Astrocyte (in vitro differentiated cells and primary cell): Measurements from ENCODE around the gene SIRPB2. TPM values are rescaled to one million over a fixed set of nuclear protein-coding genes. Genes with fewer than 3 reads are reported as not detected.

Experiments used
- DNase-seq: peaks from one replicate; pipeline ENCODE4 v3.0.0-alpha.2; 2010; ENCODE audit warnings: low read depth
- FAIRE-seq: peaks from 2 replicates; lab custom pipeline; 2011; peaks lifted over from hg19 to GRCh38; lab: Jason Lieb, UNC
- H2AFZ ChIP-seq: 2 replicates; pipeline ENCODE4 v1.6.0; 2012; ENCODE audit warnings: low read depth, low read length, inconsistent platforms
- H3K27ac ChIP-seq: 2 replicates; pipeline ENCODE4 v1.5.1; 2011; ENCODE audit warnings: low read depth, low read length, inconsistent platforms
- H3K27me3 ChIP-seq: 2 replicates; pipeline ENCODE4 v1.6.0; 2011; ENCODE audit warnings: low read length, inconsistent platforms; ENCODE audit not compliant: insufficient read depth
- H3K36me3 ChIP-seq: 2 replicates; pipeline ENCODE4 v1.5.1; 2011; ENCODE audit warnings: low read length, inconsistent platforms; ENCODE audit not compliant: insufficient read depth
- H3K4me1 ChIP-seq: 2 replicates; pipeline ENCODE4 v1.5.1; 2011; ENCODE audit warnings: low read length, inconsistent platforms; ENCODE audit not compliant: insufficient read depth
- H3K4me2 ChIP-seq: 2 replicates; pipeline ENCODE4 v1.6.0; 2012; ENCODE audit warnings: low read length, inconsistent platforms
- H3K4me3 ChIP-seq: 2 replicates; pipeline ENCODE4 v1.5.1; 2011; ENCODE audit warnings: low read depth, mild to moderate bottlenecking, low read length, inconsistent platforms; ENCODE audit not compliant: insufficient read depth
- H3K79me2 ChIP-seq: 2 replicates; pipeline ENCODE4 v1.6.0; 2012; ENCODE audit warnings: mild to moderate bottlenecking, low read length, inconsistent platforms; ENCODE audit not compliant: insufficient read depth
- H3K9ac ChIP-seq: 2 replicates; pipeline ENCODE4 v1.6.0; 2012; ENCODE audit warnings: mild to moderate bottlenecking, low read length, inconsistent platforms
- H3K9me3 ChIP-seq: 2 replicates; pipeline ENCODE4 v1.5.1; 2012; ENCODE audit warnings: low read depth, mild to moderate bottlenecking, low read length, inconsistent platforms; ENCODE audit not compliant: insufficient read depth
- H4K20me1 ChIP-seq: 2 replicates; pipeline ENCODE4 v1.6.0; 2012; ENCODE audit warnings: low read length, inconsistent platforms; ENCODE audit not compliant: insufficient read depth
- H3K27ac Mint-ChIP-seq: one replicate; pipeline ENCODE4 v1.8.0; 2021; ENCODE audit warnings: mild to moderate bottlenecking, mixed read lengths; ENCODE audit not compliant: unreplicated experiment
- H3K27me3 Mint-ChIP-seq: one replicate; pipeline ENCODE4 v1.8.0; 2021; ENCODE audit warnings: low read depth, mixed read lengths; ENCODE audit not compliant: unreplicated experiment
- H3K36me3 Mint-ChIP-seq: one replicate; pipeline ENCODE4 v1.8.0; 2021; ENCODE audit warnings: low read depth, mixed read lengths; ENCODE audit not compliant: unreplicated experiment
- H3K4me1 Mint-ChIP-seq: one replicate; pipeline ENCODE4 v1.8.0; 2021; ENCODE audit warnings: low read depth, mixed read lengths; ENCODE audit not compliant: unreplicated experiment
- H3K4me3 Mint-ChIP-seq: one replicate; pipeline ENCODE4 v1.8.0; 2021; ENCODE audit warnings: mild to moderate bottlenecking, moderate library complexity, mixed read lengths; ENCODE audit not compliant: unreplicated experiment
- H3K9me3 Mint-ChIP-seq: one replicate; pipeline ENCODE4 v1.8.0; 2021; ENCODE audit warnings: mild to moderate bottlenecking, mixed read lengths; ENCODE audit not compliant: unreplicated experiment
- EZH2 ChIP-seq: IDR thresholded peaks from 2 replicates; pipeline ENCODE4 v1.6.1; 2012; ENCODE audit warnings: mild to moderate bottlenecking, low read length, inconsistent platforms; ENCODE audit not compliant: insufficient read depth
- total RNA-seq: library from RNA; stranded (reverse); gene quantifications from 2 replicates; pipeline ENCODE4 v1.2.1, GENCODE V29; 2021
- TF ChIP-seq, protein P1 (sequence below): IDR thresholded peaks from 2 replicates; pipeline ENCODE4 v1.5.1; 2011; ENCODE audit warnings: low read depth, mild to moderate bottlenecking, inconsistent platforms, low read length, moderate library complexity; ENCODE audit not compliant: insufficient read depth

Gene SIRPB2
- total RNA-seq, 1 donor from 2014 or later = not detected

DNA sequence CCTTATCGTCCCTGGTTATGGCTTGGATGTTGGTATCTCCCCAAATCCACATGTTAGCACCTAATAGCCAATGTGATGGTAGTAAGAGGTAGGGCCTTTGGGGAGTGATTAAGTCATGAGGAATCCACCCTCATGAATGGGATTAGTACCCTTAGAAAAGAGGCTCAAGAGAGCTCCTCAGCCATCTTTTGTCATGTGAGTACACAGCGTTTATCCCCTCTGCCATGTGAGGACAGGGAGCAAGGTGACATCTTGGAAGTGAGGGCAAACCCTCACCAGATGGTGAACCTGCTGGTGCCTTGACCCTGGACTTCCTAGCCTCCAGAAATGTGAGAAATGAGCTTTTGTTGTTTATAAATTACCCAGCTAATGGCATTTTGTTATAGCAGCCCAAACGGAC, 16.1 kb upstream of the SIRPB2 start:
- no peaks in the 10 kb centered on the region for H3K79me2 ChIP-seq
- Mint-ChIP-seq H3K4me3 (no peak overlapping the region), H3K36me3 (no peaks in the 10 kb centered on the region), H3K27me3 (peaks cover 17% of the 10 kb centered on the region), H3K4me1 (no peaks in the 10 kb centered on the region), H3K27ac (no peak overlapping the region), H3K9me3 (peaks cover 9% of the 10 kb centered on the region)
- DNase-seq = no peak
- no peaks in the 10 kb centered on the region for H3K9me3 ChIP-seq
- H3K27ac ChIP-seq = no peak overlapping the region
- no peaks in the 10 kb centered on the region for H4K20me1 ChIP-seq
- TF ChIP-seq, protein P1, sequence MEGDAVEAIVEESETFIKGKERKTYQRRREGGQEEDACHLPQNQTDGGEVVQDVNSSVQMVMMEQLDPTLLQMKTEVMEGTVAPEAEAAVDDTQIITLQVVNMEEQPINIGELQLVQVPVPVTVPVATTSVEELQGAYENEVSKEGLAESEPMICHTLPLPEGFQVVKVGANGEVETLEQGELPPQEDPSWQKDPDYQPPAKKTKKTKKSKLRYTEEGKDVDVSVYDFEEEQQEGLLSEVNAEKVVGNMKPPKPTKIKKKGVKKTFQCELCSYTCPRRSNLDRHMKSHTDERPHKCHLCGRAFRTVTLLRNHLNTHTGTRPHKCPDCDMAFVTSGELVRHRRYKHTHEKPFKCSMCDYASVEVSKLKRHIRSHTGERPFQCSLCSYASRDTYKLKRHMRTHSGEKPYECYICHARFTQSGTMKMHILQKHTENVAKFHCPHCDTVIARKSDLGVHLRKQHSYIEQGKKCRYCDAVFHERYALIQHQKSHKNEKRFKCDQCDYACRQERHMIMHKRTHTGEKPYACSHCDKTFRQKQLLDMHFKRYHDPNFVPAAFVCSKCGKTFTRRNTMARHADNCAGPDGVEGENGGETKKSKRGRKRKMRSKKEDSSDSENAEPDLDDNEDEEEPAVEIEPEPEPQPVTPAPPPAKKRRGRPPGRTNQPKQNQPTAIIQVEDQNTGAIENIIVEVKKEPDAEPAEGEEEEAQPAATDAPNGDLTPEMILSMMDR = no peak
- TF ChIP-seq EZH2 = no peak
- no peak overlapping the region for H2AFZ ChIP-seq
- H3K4me1 ChIP-seq = no peaks in the 10 kb centered on the region
- H3K4me3 ChIP-seq = no peak overlapping the region
- no peak overlapping the region for H3K4me2 ChIP-seq
- no peak overlapping the region for H3K9ac ChIP-seq
- no peaks in the 10 kb centered on the region for H3K36me3 ChIP-seq
- no peak for FAIRE-seq
- H3K27me3 ChIP-seq = peaks cover 15% of the 10 kb centered on the region

- no peaks in the 10 kb centered on the region for H3K4me1 ChIP-seq
- Mint-ChIP-seq H3K9me3 (peaks cover 13% of the 10 kb centered on the region), H3K4me1 (no peaks in the 10 kb centered on the region), H3K27ac (no peak overlapping the region), H3K4me3 (no peak overlapping the region), H3K36me3 (no peaks in the 10 kb centered on the region), H3K27me3 (peaks cover 9% of the 10 kb centered on the region)
- no peak for DNase-seq
- peaks cover 13% of the 10 kb centered on the region for H3K27me3 ChIP-seq
- H3K9me3 ChIP-seq = no peaks in the 10 kb centered on the region
- H2AFZ ChIP-seq = no peak overlapping the region
- no peak overlapping the region for H3K4me2 ChIP-seq
- H3K27ac ChIP-seq = no peak overlapping the region
- no peak overlapping the region for H3K9ac ChIP-seq
- no peak overlapping the region for H3K4me3 ChIP-seq
- H3K79me2 ChIP-seq = no peaks in the 10 kb centered on the region
- no peaks in the 10 kb centered on the region for H3K36me3 ChIP-seq
- TF ChIP-seq, protein P1 = no peak
- TF ChIP-seq EZH2 = no peak
- FAIRE-seq = no peak
- H4K20me1 ChIP-seq = no peaks in the 10 kb centered on the region
Measured at GRCh38 chr20:1505871-1506270, 14.7 kb upstream of the SIRPB2 start.

DNA sequence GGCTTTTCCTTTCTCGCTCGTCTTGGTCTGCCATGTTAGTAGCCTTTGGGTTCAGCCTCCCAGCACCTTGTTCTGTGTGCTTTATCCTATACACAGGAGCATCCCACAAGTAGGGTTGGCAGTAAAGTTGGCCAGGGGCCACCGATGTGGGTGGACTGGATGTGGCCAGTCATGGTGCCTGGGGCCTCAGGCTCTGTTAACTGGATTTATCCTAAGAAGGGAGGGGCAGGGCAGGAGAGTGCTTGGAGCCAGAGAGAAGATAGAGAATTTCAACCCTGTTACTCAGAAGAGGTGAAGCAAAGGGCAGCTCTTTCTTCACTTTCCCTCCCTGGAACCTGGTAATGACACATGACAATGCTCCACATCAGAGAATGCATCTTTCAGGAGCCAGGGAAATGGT, 14.1 kb upstream of the SIRPB2 start:
- Histone ChIP-seq H3K4me2 (no peak overlapping the region), H3K79me2 (no peaks in the 10 kb centered on the region), H3K27ac (no peak overlapping the region), H3K27me3 (peaks cover 11% of the 10 kb centered on the region), H3K9ac (no peak overlapping the region), H3K36me3 (no peaks in the 10 kb centered on the region), H4K20me1 (no peaks in the 10 kb centered on the region), H2AFZ (no peak overlapping the region), H3K9me3 (no peaks in the 10 kb centered on the region), H3K4me1 (no peaks in the 10 kb centered on the region), H3K4me3 (no peak overlapping the region)
- Mint-ChIP-seq H3K36me3 (no peaks in the 10 kb centered on the region), H3K27ac (no peak overlapping the region), H3K27me3 (peaks cover 9% of the 10 kb centered on the region), H3K9me3 (peaks cover 15% of the 10 kb centered on the region), H3K4me3 (no peak overlapping the region), H3K4me1 (peaks cover 3% of the 10 kb centered on the region)
- no peak for DNase-seq
- FAIRE-seq = no peak
- no peak for TF ChIP-seq EZH2
- TF ChIP-seq, protein P1 = no peak
